Mesodermal cell (in vitro differentiated cells): ENCODE results near the gene CYB561.
"Not testable (repeated sequence)": the region's sequence is repeated elsewhere in the genome, so short reads cannot be mapped to it uniquely, and the experiment has no call there.

Experiments
- H3K27ac ChIP-seq: 2 replicates; pipeline ENCODE4 v1.7.0; 2013; ENCODE audit warnings: mild to moderate bottlenecking, low read depth, low read length, moderate library complexity; ENCODE audit not compliant: severe bottlenecking
- H3K36me3 ChIP-seq: 2 replicates; pipeline ENCODE4 v1.7.1; 2013; ENCODE audit warnings: mild to moderate bottlenecking, low read length, moderate library complexity; ENCODE audit not compliant: control insufficient read depth, insufficient read depth
- H3K4me1 ChIP-seq: one replicate; pipeline ENCODE4 v1.7.1; 2013; ENCODE audit warnings: mild to moderate bottlenecking, low read length; ENCODE audit not compliant: insufficient read depth, control insufficient read depth, poor library complexity, severe bottlenecking
- H3K4me3 ChIP-seq: 2 replicates; pipeline ENCODE4 v1.7.0; 2013; ENCODE audit warnings: low read length, control low read depth, mild to moderate bottlenecking; ENCODE audit not compliant: insufficient read depth, poor library complexity, severe bottlenecking; ENCODE audit errors: extremely low read depth
- H3K9me3 ChIP-seq: 2 replicates; pipeline ENCODE4 v1.7.1; 2013; ENCODE audit warnings: mild to moderate bottlenecking, low read length, moderate library complexity; ENCODE audit not compliant: control insufficient read depth
- WGBS, 2 experiments: methylation state at CpG; one replicate each; pipeline ENCODE4 v1.1.5; 2013; ENCODE audit warnings: missing lambda C conversion rate in 2 of 2; ENCODE audit not compliant: insufficient coverage in 2 of 2; 5-methylcytosine and 5-hydroxymethylcytosine counted together

Gene CYB561

GRCh38 chr17:63463771-63464170 is 17.7 kb upstream of the CYB561 start:
- WGBS, 2 experiments: 33 to 49% methylated on average over 3 of the region's 3 CpGs
- Histone ChIP-seq H3K4me3 (no peak overlapping the region), H3K9me3 (no peaks in the 10 kb centered on the region), H3K36me3 (no peaks in the 10 kb centered on the region), H3K4me1 (peaks cover 7% of the 10 kb centered on the region), H3K27ac (no peak overlapping the region)

- no peak overlapping the region for H3K4me3 ChIP-seq
- no peaks in the 10 kb centered on the region for H3K36me3 ChIP-seq
- H3K9me3 ChIP-seq: no peaks in the 10 kb centered on the region
- 71 to 73% methylated on average over 7 of the region's 9 CpGs for WGBS, 2 experiments
- peak overlapping the region; percentile 81 for H3K27ac ChIP-seq
- H3K4me1 ChIP-seq: peaks cover 7% of the 10 kb centered on the region
Measured at GRCh38 chr17:63460018-63460417, 13.9 kb upstream of the CYB561 start.

GRCh38 chr17:63458478-63458877 is 12.4 kb upstream of the CYB561 start:
- peaks cover 11% of the 10 kb centered on the region for H3K4me1 ChIP-seq
- no peak overlapping the region for H3K4me3 ChIP-seq
- no peak overlapping the region for H3K27ac ChIP-seq
- WGBS, 2 experiments: 100% methylated on average over 2 of the region's 4 CpGs; no CpG with 5 or more reads in 1 of the 2 experiments
- H3K36me3 ChIP-seq: no peaks in the 10 kb centered on the region
- no peaks in the 10 kb centered on the region for H3K9me3 ChIP-seq

DNA sequence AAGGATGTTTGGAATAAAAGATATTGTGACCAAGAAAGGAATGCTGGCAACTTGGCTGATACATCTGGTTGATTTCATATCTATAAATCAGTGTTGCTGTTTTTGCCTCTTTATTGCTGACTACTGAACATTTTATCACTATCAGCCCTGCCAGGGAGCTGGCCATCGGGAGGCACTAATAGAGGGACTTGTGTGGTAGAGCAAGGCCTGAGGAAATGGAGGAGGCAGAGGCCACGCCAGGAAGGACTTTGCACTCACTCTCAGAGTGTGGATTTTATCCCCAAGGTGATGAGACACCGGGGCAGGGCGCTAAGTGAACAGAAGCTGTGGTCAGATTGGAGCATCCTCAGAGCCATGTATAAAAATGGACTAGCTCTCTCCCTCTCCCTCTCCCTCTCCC is 9.3 kb upstream of the CYB561 start:
- H3K4me3 ChIP-seq: no peak overlapping the region
- whole genome bisulfite sequencing, 2 experiments: 81 to 88% methylated on average over 3 of the region's 4 CpGs
- no peak overlapping the region for H3K27ac ChIP-seq
- H3K4me1 ChIP-seq: peaks cover 16% of the 10 kb centered on the region
- no peaks in the 10 kb centered on the region for H3K36me3 ChIP-seq
- no peaks in the 10 kb centered on the region for H3K9me3 ChIP-seq

DNA sequence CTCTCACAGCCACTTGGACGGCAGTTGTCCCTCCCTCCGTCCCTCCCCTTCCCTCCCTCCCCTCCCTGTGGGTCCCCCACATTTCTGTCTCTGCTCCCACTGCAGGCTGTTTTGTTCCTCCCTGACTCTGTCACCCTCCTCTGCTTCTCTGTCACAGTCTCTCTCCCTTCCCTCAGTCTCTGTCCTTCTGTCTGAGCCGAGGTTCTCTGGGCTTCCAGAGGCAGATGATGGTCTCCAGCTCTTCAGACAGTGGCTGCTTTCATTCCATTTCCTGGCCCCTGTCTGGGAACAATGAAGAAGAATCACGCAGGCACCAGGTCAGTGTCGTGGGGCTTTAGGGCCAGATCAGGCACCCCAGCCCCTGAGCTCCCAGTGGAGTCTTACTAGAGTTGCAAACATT is 8.8 kb upstream of the CYB561 start:
- Histone ChIP-seq H3K36me3 (no peaks in the 10 kb centered on the region), H3K27ac (no peak overlapping the region), H3K9me3 (no peaks in the 10 kb centered on the region), H3K4me1 (peaks cover 17% of the 10 kb centered on the region), H3K4me3 (no peak overlapping the region)
- 74 to 83% methylated on average over 3 to 5 of the region's 5 CpGs for WGBS, 2 experiments

DNA sequence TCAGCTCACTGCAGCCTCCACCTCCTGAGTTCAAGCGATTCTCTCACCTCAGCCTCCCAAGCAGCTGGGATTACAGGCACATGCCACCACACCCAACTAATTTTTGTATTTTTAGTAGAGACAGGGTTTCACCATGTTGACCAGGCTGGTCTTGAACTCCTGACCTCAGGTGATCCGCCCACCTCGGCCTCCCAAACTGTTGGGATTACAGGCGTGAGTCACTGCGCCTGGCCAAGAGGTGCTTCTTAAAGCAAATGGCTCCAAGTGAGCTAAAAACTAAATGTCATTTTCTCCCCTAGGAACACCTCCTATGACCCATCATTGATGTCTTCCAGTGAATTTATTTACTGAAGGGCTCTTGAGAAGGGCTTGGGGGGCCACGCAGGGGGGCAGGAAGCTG is 8.3 kb upstream of the CYB561 start:
- not testable (repeated sequence) for H3K36me3 ChIP-seq, H3K4me3 ChIP-seq, H3K27ac ChIP-seq, H3K9me3 ChIP-seq
- 84 to 87% methylated on average over 5 of the region's 6 CpGs for WGBS, 2 experiments
- H3K4me1 ChIP-seq: peaks cover 16% of the 10 kb centered on the region

DNA sequence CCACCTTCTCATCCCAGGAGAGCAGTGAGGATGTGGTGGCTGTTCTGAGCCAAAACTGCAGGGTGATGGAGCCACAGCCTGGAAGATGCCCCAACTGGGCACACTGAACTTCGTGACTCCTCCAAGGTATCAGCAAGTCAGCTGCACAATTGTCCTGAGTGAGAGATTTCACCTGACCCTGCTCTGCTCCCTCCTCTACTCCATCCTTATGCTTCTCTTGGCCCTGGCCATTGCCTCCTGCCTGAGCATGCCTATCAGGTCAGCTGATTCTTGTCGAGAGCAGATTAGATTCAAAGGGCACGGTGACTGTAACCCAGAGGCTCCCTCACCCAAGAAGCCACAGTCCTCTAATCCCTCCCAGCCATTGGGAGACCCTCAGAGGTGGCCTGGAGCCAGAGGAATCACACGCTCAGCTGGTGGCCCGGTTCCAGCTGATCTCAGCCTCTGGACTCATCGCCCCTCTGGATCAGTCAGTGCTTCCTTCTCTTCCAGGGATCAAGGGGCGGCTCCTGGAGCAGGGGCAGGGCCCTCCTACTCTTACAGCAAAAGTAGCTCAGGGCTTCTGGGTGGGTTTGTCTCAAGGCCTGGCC is 7.0 kb upstream of the CYB561 start:
- Histone ChIP-seq H3K4me3 (no peak overlapping the region), H3K36me3 (no peaks in the 10 kb centered on the region), H3K4me1 (peaks cover 15% of the 10 kb centered on the region), H3K9me3 (no peaks in the 10 kb centered on the region), H3K27ac (no peak overlapping the region)
- 88% methylated on average over 6 to 7 of the region's 7 CpGs for WGBS, 2 experiments

GRCh38 chr17:63452046-63452961 is 6.2 kb upstream of the CYB561 start:
- Histone ChIP-seq H3K36me3 (no peaks in the 10 kb centered on the region), H3K9me3 (no peaks in the 10 kb centered on the region), H3K4me1 (peaks cover 22% of the 10 kb centered on the region), H3K4me3 (no peak overlapping the region), H3K27ac (no peak overlapping the region)
- 92 to 95% methylated on average over 10 to 13 of the region's 15 CpGs for WGBS, 2 experiments

GRCh38 chr17:63451150-63451549 is 5.0 kb upstream of the CYB561 start:
- Histone ChIP-seq H3K4me1 (peaks cover 25% of the 10 kb centered on the region), H3K9me3 (no peaks in the 10 kb centered on the region), H3K36me3 (no peaks in the 10 kb centered on the region), H3K27ac (no peak overlapping the region), H3K4me3 (no peak overlapping the region)
- WGBS, 2 experiments: 84 to 89% methylated on average over 8 to 9 of the region's 11 CpGs

DNA sequence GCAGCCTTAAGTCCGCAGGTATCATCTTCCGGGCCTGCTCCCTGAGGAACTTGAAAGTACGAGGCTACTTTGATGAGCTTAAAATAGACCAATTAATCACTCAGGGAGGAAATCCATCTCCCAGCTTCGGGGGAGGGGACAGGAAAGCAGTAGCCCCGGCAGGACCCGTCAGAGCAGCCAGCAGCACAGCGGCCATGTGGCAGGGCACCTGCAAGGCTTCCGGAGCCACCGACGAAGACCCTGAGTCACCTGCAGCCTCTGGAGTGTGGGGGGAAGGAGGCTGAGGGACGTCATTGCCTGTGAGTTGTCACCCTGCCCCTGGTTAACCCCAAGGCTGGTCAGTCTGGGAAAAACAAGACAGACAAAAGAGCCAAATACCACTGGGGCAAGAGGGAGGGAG is 4.4 kb upstream of the CYB561 start:
- Histone ChIP-seq H3K36me3 (no peaks in the 10 kb centered on the region), H3K27ac (no peak overlapping the region), H3K4me3 (no peak overlapping the region), H3K4me1 (peaks cover 25% of the 10 kb centered on the region), H3K9me3 (no peaks in the 10 kb centered on the region)
- 57% methylated on average over 7 to 8 of the region's 11 CpGs for WGBS, 2 experiments

DNA sequence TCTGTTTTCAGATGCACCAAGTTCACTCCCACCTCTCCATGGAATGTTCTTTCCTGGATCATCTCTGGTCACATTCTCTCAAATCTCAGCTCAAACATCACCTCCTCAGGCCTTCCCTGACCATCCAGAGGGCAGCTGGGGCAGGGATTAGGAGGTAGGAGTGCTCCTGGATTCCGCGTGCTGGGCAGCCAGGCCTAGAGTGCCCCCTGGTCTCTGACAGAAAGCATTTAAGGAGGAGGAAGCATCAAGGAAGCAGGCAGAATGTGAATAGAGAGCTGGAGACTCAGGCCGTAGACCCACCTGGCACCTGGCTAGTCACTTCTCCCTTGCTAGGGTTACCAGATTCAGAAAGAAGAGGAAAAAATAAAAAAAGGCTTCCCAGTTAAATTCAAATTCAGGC is 2.5 kb upstream of the CYB561 start:
- 78 to 83% methylated on average over 3 of the region's 3 CpGs for WGBS, 2 experiments
- Histone ChIP-seq H3K9me3 (no peaks in the 10 kb centered on the region), H3K36me3 (no peaks in the 10 kb centered on the region), H3K4me1 (peaks cover 21% of the 10 kb centered on the region), H3K27ac (no peak overlapping the region), H3K4me3 (no peak overlapping the region)
